GM18870 (cell line): ENCODE results near the gene CLEC3B.

Source experiments
- ATAC-seq: cut with Tn5 transposase; IDR thresholded peaks from one replicate; pipeline ENCODE4 v1.9.1; 2021; ENCODE audit warnings: moderate library complexity; ENCODE audit not compliant: unreplicated experiment

CLEC3B gene

DNA sequence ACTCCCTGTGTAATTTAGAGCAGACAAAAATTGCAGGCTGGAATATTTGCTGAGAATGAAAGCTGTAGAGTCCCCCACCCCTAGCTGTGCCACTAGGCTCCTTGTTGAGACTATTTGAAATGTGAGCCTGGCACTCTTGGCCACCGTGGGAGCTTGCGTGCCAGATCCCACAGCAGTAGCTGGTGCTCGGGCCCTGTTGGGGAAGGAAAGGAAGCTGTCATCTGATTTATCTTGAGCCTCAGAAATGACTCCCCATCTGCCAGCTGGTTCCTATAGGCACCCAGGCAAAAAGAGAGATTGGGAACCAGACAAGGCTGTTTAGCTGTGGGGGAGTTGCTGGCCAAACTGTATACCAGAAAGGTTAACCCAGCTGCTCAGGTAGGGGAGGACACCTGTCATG, 23.4 kb upstream of the CLEC3B start:
- no peak for ATAC-seq

DNA sequence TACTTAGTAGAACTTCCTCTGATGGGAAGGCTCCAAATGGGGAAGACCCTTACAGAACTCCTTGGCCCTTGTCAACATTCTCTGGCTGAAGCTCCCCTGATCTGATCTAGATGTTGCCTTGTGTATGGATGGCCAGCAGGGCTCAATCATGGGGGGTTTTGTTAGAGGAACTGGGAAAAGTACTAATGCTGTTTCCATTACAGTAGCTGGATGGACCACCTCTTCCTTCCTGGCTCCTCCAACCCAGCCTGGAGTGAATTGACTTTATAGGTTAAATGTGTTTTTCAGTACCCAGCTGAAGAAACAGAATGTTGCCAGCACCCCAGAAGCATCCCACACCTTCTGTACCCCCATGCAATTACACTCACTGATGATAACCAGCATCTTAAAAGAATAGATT, 22.7 kb upstream of the CLEC3B start:
- no peak for ATAC-seq

GRCh38 chr3:45003859-45004258, 22.2 kb upstream of the CLEC3B start:
- no peak for ATAC-seq

GRCh38 chr3:45007091-45007490, 19.0 kb upstream of the CLEC3B start:
- ATAC-seq: no peak

GRCh38 chr3:45008117-45008516, 18.0 kb upstream of the CLEC3B start:
- ATAC-seq: no peak

- ATAC-seq: no peak
Measured at GRCh38 chr3:45009868-45010267, 16.2 kb upstream of the CLEC3B start.

- ATAC-seq: no peak
Measured at GRCh38 chr3:45010811-45011333, 15.2 kb upstream of the CLEC3B start.

DNA sequence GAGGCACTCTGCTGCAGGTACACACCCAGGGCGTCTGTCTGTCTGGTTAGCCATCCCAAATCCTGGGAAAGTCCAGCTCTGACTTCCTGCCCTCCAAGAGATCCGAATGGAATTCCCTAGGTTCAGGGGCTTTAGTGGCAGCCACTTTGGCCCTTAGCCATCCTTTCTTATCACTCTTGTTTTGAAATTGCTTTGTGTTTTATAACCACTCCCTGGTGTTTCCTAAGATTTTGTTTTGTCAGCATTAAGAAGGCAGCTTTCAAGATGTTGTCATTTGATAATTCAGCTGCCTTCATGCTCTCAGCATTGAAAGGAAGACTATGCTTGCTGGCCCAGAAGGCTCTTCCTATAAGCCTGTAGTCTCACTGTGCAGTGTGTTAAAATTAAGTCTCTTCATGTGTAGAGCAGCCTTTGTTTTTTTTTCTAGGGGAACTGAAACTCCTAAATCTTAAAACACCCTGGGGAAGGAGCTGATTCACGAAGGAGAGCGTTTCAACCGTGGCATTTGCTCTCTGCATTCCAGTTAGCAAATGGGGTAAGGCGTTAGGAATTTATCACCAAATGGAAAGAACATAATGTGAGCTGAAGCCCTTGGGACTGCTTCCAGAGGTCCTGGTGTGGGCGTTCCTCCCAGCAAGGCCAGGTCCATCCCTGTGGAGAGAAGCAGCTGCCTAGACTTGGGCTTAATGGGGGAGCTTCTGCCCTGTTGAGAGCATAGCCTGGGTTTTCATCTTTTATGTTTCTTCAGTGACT, 14.2 kb upstream of the CLEC3B start:
- no peak for ATAC-seq

GRCh38 chr3:45012577-45012976, 13.5 kb upstream of the CLEC3B start:
- ATAC-seq: no peak

GRCh38 chr3:45016916-45017315, 9.2 kb upstream of the CLEC3B start:
- no peak for ATAC-seq

DNA sequence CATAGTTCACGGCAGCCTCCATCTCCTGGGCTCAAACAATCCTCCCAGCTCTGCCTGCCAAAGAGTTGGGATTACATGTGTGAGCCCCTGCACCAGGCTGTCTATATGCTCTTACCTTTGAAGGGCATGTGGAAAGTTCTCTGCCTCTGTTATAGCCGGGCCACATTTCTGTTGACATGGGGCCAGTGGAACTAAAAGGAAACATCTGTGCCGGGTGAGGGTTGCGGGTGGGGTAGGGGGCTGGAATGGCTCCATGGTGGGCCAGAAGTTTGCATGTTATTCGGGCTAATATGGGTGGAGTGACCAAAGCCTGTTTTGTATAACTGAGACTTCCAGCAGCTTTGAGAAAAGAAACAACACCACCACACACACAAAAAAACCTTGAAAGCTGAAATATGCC, 8.3 kb upstream of the CLEC3B start:
- no peak for ATAC-seq

GRCh38 chr3:45020534-45020933, 5.6 kb upstream of the CLEC3B start:
- ATAC-seq: no peak

DNA sequence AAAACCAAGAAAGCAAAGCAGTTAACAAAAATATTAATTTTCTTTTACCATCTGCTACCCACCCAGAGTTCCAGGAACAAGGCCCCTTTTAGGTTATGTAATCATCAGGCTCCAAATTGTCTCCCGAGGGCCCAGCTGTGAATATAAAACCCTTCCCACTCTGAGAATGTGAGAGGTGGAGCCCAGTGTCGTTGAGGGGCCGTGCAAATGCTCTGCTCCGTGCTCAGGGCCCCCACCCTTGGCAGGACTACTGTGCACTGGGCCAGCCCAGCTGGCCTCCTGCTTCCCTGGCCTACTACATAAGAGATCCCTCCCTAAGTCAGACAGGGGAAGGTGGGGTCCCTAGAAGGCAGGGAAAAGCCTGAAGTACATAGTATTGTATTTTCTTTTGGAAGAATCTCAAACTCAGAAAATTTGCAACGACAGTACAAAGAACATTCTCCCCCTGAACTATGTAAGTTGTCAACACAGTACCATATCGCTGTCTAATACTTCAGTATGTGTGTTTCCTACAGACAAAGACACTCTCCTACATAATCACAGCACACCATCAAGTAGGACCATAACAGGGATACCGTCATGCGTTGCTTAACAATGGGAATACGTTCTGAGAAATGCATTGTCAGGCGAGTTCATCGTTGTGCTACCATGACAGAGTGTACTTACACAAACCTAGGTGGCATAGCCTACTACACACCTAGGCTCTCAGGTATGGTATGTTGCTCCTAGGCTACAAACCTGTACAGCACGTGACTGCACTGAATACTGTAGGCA, 4.4 kb upstream of the CLEC3B start:
- no peak for ATAC-seq

DNA sequence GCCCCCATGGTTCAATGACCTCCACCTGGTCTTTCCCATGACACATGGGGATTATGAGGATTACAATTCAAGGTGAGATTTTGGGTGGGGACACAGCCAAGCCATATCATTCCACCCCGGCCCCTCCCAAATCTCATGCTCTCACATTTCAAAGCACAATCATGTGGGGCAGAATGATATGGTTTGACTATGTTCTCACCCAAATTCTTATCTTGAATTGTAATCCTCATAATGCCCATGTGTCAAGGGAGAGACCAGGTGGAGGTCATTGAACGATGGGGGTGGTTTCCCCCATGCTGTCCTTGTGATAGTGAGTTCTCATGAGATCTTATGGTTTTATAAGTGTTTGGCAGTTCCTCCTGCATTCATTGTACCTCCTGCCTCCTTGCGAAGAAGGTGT, 2.4 kb upstream of the CLEC3B start:
- no peak for ATAC-seq

GRCh38 chr3:45024542-45025255, 1.4 kb upstream of the CLEC3B start:
- no peak for ATAC-seq

GRCh38 chr3:45026957-45027356, 854 bp downstream of the CLEC3B start:
- no peak for ATAC-seq

- ATAC-seq: no peak
Measured at GRCh38 chr3:45027441-45027840, 1.3 kb downstream of the CLEC3B start.

- no peak for ATAC-seq
Measured at GRCh38 chr3:45029216-45029615, 3.1 kb downstream of the CLEC3B start.

DNA sequence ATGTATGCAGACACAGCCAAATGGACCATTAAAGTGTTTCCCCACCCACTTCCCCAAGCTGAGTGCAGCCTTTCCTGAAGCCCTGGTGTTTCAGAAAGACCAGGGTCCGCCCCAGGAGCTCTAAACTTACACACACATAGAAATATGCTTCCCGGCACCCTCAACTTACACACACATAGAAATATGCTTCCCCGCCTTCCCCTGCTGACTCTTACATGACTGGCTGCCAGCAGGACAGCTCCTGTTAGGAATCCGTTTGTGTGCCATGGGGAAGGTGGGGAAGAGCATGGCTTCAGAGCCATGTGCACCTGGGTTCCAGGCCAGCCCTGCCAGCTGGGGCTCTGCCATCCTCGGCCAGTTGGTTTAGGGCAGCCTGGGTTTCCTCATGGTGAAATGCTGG, 3.6 kb downstream of the CLEC3B start:
- ATAC-seq: no peak

DNA sequence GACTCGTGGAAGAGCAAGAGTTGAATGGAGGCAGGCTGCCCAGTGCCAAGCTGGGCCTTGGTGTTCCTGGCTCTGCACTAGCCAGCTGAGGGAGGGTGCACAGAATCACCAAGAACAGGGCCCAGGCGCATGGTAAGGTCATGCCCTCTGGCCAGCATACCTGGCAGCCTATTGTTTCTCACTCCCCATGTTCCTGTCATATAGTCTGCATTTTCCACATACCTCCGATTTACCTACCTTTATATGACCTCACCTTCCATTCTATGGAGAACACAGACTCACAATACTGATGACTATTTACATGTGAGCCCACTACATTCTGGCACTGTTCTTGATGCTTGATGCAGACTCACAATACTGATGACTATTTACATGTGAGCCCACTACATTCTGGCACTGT, 5.4 kb downstream of the CLEC3B start:
- no peak for ATAC-seq

- ATAC-seq: no peak
Measured at GRCh38 chr3:45032113-45032512, 6.0 kb downstream of the CLEC3B start.

DNA sequence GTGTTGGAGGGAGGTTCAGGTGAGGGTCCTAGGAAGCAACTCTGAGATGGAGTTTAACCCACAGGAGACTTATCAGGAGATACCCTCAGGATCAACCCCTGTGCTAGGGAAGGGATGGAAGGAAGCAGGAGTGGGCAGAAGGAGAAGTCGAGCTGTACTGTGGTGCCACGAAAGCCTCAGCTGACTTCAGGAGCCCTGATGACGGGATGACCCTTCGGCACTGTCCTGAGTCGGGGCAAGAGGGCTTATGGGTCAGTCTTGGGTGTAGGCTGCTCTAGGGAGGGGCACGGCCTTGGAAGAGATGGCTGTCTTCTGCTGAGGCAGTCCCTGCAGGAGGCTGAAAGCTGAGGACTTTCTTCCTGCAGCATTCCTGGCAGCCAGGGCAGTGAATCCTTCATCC, 7.7 kb downstream of the CLEC3B start:
- ATAC-seq: no peak
